ENCODE measurements around the gene DHRSX.
"Not testable (repeated sequence)": the region's sequence is repeated elsewhere in the genome, so short reads cannot be mapped to it uniquely, and the experiment has no call there.

The DHRSX gene

DNA sequence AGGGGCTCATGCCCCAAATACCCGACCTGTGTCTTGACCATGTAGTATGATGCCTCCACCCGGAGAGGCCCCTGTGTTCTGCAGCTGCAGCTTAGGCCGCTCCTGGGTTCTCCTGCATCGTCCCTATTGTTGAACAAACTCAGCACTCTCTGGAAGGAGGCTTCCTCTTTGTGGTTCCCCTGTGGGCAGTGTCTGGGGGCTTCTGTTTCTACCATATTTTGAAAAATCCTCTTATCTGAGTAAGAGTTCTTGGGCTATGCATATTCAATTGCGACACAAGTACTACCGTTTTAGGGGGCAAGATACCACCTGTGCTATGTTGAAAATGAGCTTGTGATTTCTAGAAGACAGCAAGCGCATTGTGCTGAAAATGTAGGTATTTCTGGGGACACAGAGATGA is 276.6 kb downstream of the DHRSX start:
- DNase-seq (ENCODE audit: low read depth, low spot score): no peak

DNA sequence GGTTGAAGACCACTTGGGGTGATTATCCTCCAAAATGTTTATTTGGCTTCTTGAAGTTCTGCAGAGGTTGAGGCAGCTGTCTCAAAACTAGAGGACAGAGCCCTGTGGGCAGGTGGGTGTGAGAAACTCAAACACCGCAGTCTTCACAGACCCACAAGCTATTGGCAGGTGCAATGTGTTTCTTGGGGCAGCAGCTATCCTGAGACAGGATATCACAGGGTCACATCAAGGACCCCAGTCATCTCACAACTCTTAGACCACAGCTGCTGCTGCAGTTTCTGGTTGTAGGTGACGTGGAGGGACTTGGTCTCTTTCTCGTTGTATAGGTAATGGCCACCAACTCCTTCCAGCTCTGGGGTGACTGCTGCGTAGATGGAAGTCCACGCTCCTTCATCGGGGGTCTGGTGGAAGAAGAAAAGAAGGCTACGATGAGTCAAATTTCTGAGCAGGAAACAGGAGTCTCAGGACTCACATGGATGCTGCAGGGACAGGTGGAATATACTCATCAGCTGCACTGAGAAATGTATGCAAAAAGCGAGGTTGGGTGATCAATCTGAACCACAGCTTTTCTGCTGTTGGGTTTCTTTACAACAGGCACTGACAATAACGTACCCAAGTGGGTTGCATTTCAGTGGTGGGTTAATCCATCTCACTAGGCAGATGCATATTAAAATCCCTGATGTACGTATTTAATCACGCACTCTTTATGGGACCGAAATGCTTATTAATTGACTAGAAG is 279.8 kb downstream of the DHRSX start:
- no peak for DNase-seq (ENCODE audit: low read depth, low spot score)

DNA sequence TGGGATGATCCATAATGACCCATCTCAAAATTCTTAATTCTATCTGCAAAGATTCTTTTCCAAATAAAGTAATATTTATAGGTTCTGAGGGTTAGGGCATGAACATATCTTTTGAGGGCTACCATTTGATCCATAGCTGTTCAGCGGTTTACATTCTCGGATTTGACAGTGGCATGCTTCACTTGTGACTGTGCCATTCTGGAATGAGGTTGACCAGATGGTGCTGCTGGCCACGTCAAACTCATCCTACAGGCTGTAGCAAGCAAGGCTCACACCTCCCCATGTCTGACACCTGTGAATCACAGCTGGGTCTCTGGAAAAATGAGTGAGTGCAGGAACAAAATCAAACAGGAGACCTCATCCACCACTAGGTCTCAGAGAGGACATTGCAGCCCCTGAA is 280.5 kb downstream of the DHRSX start:
- no peak for DNase-seq (ENCODE audit: low read depth, low spot score)

DNA sequence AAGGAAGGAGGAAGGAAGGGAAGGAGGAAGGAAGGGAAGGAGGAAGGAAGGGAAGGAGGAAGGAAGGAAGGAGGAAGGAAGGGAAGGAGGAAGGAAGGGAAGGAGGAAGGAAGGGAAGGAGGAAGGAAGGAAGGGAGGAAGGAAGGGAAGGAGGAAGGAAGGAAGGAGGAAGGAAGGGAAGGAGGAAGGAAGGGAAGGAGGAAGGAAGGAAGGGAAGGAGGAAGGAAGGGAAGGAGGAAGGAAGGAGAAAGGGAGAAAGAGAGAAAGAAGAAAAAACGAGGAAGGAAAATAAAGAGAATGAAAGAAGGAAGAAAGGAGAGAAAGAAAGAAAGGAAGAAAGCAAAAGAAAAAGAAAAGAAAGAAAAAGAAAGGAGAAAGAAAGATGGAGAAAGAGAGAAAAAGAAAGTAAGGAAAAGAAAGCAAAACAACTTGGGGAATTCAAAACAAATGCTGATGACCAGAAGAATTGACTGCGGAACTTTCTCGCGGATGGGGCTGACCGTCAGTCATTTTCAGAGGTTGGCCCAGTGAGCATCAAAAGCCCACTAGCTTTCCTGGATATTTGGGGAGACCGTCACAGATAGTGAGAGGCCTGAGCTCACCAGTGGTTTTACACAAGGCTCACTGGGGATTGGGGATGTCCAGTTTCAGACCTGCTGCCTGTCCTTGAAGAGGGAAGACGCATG is 286.5 kb downstream of the DHRSX start:
- not testable (repeated sequence) for DNase-seq (ENCODE audit: low read depth, low spot score)

DNA sequence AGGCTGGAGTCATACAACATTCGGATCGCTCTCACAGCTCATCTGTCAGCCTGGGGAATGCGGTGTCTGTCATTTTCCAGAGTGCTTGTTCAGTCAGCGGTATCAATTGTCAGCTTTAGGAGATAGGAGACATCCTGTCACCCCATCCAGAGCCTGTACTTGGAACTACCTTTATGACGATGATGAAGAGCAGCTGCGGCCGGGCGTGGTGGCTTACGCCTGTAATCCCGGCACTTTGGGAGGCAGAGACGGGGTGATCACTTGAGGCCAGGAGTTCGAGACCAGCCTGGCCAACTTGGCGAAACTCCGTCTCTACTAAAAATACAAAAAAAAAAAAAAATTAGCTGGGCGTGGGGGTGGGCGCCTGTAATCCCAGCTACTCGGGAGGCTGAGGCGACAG is 289.1 kb downstream of the DHRSX start:
- not testable (repeated sequence) for DNase-seq (ENCODE audit: low read depth, low spot score)

DNA sequence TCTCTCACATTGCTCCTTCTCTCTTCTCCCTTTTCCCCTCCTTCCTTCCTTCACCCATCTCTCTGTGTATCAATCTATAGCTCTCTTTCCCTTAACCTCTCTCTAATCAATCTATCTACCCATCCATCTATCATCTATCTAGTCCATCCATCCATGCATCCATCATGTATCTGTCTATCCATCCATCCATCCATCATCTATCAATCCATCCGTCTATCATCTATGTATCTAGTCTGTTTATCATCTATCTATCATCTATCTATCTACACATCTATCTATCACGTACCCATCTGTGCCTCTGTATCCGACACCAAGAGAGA is 307.5 kb downstream of the DHRSX start:
- DNase-seq (ENCODE audit: low read depth, low spot score): no peak

DNA sequence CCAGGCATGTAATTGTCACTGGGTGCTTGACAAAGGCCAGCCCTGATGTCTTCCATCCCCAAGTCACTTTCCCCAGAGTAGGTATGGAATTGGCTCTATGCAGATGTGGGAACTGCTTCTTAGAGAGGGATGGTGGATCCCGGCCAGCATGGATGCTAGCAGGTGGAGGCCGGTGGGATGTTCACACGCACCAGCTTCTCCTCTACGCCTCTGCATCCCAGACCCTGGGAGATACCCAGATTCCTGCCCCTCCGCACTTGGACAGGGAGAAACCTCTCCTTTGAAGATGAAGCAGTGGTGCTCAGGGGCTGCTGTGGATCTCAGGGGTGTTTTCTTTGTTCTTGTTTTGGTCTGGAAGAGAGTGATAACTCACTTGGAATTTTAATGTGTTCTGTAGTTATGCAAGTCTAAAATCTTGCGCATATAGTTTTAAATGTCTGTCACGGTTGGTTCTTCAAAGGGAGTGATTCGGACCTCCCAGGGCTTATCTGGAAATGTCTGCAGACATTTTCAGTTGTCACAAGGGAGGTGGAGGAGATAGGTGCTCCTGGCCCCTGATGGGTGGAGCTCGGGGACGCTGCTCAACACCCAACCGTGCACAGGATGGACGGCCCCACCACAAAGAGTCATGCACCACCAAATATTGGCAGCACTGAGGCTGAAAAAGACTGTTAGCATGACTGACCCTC is 308.0 kb downstream of the DHRSX start:
- no peak for DNase-seq (ENCODE audit: low read depth, low spot score)

DNA sequence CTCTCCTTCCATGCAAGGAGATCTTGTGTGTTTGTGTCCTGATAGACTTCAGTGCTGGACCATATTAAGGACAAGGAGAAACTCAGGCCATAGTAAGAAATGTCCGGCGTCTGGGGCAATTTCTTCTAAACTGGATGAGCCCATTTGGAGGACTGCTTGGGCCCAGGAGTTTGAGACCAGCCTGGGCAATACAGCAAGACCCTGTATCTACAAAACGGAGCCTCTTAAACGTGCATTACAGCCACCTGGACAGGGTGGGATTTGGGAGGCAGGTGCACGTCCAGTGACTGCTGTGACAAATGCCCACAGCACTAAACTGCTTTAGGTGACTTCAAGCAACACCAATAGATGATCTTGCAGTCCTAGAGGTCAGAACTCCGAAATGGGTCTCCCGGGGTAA is 311.9 kb downstream of the DHRSX start:
- DNase-seq (ENCODE audit: low read depth, low spot score): no peak

DNA sequence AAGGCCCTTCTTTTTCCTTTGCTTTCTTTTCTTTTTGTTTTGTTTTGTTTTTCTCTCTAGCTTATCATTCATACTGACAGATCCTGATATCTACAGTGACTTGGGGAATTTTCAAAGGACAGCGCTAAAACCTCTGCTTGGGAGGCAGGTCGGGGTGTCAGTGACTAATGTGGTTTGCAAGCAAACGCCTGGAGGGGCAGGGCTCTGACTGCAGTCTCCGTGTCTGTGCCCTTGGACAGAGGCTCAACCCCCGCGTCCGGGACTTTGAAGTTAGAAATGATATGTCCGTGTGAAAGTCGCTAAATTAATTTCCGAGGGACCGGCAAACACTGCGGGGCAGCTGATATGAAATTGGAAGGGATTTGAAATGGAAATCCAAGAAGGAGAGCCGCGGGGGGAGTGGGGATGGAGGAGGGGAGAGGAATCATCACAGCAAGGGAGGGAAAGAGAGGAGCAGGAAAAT is 312.4 kb downstream of the DHRSX start:
- no peak for DNase-seq (ENCODE audit: low read depth, low spot score)

DNA sequence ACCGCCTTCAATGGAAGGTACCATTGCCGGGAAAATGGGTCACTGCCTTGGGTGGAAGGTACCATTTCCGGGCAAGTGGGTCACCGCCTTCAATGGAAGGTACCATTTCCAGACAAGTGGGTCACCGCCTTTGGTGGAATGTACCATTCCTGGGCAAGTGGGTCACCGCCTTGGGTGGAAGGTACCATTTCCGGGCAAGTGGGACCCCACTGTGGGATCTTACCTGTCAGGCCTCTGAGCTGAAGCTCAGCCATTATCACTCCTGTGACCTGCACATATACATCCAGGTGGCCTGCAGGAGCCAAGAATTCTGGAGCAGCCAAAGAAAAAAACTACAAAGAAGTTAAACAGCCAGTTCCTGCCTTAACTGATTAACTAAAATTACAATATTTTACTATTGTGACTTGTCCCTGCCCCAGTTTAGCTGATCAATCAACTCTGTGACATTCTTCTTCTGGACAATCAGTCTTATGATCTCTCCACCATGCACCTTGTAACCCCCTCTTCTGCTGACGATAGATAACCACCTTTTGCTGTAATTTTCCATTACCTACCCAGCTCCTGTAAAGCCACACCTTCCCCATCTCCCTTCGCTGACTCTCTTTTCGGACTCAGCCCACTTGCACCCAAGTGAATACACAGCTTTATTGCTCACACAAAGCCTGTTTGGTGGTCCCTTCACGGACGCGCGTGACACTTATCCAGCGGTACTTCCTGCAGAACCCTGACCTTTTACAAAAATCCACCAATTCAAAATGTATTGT is 313.2 kb downstream of the DHRSX start:
- DNase-seq (ENCODE audit: low read depth, low spot score): no peak

DNA sequence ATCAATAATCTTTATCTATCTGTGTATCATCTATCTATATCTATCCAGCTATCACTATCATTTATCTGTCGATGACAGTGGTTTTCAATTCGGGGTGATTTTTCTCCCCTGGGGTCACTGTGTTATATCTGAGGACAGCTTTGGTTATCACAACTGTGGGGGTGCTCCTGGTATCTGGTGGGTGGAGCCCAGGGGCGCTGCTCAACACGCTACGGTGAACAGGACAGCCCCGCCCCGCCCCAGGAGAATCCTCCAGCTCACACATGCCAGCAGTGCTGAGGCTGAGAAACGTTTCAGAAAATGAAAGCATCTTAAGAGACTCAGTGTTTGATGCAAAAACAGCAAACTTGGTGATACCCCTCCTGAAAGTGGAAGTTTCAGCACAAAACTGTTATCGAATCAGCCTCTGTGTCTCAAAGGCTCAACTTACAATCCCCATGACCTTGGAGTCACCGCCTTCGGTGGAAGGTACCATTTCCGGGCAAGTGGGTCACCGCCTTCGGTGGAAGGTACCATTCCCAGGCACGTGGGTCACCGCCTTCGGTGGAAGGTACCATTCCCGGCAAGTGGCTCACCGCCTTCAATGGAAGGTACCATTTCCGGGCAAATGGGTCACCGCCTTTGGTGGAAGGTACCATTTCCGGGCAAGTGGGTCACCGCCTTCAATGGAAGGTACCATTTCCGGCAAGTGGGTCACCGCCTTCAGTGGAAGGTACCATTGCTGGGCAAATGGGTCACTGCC is 315.3 kb downstream of the DHRSX start:
- no peak for DNase-seq (ENCODE audit: low read depth, low spot score)

DNA sequence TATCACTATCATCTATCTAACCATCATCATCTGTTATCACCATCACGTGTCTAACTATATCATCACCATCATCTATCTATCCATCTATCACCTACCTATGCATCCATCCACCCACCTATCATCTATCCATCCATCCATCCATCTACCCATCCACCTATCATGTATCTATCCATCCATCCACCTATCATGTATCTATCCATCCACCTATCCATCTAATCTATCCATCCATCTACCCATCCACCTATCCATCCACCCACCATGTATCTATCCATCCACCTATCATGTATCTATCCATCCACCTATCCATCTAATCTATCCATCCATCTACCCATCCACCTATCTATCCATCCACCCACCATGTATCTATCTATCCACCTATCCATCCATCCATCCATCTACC is 316.7 kb downstream of the DHRSX start:
- DNase-seq (ENCODE audit: low read depth, low spot score): no peak

DNA sequence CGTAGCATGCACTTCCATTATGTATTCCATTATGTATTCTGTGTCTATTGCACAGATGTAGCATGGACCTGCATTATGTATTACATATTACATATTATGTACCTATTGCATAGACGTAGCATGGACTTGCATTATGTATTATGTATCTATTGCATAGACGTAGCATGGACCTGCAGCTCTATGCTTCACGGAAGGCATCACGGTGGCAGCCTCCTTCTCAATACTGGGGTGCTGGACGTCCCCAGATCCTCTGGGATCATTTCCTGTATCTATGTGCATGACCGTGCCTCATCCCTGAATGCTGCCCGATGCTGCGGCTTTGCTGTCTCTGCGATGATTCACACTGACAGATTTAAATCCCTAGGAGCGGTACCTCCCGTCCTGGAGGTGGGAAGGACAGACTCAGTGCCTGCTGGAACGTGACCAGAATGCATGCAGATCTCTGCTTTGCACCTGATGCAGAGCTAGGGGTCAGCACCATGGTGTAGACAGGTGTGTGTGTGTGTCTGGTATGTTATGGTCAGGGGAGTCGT is 317.5 kb downstream of the DHRSX start:
- DNase-seq (ENCODE audit: low read depth, low spot score): no peak

DNA sequence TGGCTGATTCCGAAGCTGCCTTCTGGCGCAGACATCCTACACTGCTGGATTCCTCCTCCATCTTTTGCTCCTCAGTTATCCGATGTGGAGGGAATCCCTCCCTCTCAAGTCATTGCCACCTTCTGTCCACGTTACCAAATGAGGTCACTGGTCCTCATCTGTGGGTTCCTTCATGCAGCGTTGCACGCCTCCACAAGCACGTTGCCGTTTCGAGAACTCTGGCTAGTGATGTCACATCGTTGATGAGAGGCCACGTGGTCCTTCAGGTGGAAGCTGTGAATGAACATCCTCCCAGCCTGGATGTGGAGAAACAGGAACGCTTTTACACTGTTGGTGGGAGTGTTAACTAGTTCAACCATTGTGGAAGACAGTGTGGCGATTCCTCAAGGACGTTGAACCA is 323.2 kb downstream of the DHRSX start:
- DNase-seq (ENCODE audit: low read depth, low spot score): no peak

DNA sequence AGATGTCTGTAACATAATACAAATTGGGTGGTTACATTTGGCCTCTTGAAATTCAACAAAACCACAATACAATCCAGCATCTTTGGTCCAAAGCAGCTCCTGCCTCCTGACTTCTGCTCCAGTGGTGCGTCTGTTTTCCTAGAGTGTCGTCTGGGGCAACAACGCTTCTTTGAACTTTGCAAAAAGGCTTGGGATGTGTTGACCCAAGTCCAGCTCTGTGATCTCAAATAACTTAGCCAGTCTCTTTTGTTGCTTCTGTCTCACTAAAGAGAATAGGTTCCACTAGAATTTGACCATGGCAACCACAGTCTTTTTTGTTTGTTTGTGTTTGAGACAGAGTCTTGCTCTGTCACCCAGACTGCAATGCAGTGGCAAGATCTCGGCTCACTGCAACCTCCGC is 324.0 kb downstream of the DHRSX start:
- DNase-seq (ENCODE audit: low read depth, low spot score): no peak

DNA sequence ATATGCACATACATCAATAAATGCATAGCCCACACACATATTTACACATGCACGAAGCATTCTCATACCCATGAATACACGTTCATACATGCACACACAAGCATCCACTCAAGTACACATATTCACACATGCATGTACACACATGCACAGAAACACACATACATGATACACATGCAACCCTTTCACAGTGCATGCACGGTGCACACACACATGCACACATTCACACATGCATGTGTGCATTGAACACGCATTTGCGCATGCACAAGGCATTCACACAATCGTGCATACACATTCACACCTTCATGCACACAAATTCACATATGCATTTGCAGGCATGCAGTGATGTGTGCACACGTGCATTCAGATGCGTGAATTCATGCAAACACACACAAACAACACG is 324.5 kb downstream of the DHRSX start:
- no peak for DNase-seq (ENCODE audit: low read depth, low spot score)

DNA sequence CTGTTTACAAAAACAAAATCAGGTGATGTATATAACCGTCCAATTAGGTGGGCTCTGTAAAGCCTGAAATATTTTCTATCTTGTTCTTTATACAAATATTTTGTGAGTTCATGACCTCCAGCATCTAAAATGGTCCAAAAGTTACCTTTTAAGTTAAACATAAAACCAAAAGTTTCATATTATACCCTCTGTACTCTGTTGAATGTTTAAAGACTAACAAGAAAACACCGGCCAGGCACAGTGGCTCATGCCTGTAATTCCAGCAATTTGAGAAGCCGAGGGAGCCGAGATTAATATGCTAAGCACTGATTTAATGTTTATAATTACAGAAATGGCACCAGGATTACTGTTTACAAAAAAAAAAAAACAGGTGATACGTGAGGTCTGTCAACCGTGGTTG is 328.4 kb downstream of the DHRSX start:
- DNase-seq (ENCODE audit: low read depth, low spot score): no peak
